Glomerular visceral epithelial cell (primary cell): ENCODE results near the gene LRP2.
"Not testable (repeated sequence)": the region's sequence is repeated elsewhere in the genome, so short reads cannot be mapped to it uniquely, and the experiment has no call there.

Experiments used
- DNase-seq: peaks from one replicate; pipeline ENCODE4 v3.0.0-alpha.2; 2016; ENCODE audit errors: extremely low spot score

Gene LRP2

DNA sequence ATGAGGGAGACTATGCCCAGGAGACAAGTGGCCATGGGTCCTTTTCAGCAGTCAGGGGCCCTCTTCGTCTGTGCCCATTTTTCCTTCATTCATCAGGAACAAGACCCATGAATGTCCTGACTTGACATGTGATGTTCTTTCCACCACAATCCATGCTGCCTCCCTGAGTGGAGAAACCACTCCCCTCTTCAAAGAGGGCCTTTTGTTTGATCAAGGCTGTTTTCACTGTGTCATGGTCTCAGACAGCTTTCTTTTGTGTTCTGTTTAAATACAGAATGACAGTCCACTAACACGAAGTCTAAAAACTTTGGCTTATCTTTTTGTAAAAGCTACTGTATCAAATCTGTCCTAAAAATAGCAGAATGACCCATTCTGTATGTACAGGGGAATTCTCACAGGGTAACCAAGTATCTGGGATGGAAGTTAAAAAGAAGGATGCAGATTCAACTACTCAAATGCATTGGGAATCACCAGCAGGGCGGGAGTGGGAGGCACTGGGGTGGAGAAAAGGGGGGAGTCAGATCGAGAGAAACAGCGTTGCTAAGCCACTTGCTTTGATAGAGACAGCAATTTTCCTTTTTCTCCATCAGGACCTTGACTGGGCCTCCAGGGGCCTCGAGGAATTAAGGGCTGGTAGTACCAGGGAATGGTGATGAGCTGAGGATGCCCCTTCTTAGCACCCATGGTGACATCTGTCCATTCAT lies 13.9 kb downstream of the LRP2 start:
- no peak for DNase-seq

DNA sequence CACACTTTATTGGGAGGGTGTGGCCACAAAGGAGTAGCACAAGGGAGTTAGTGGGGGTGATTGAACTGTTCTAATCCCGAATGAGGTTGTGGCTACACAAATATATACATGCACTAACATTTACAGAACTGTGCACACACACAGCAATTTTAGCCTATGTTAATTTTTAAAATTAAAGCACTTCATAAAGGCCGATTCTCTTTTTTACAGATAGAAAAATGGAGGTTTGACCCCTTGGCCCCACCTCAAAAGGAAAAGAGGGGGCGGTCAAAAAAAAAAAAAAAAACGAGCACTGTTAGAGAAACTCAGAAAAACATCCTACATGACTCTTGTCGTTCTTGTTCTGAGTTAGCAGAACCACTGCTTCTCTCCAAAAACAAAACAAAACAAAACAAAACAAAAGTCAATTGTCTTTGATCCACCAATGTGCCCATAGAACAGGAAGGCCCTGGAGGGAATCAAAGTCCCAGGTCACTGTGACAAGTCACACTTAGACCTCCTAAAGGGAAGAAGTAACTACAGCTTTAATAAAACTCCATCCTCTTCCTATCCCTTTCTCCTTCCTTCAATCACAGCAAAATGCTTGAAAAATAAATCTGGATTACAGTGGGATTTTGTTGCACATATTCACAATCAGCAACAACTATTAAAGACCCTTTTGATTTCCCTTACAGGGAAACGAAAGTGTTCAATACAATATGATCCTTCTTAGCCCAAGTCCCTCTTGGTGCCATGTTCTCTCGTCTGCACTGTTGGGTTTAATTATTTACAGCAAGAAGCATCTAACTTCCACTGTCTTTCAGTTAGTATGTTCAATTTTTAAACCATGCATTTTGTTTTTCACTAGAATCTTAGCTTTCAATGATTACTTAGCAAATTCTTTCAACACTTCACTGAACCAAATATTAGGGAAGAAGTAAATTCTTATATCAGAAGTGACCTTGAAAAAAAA lies 16.6 kb downstream of the LRP2 start:
- DNase-seq, result no peak

DNA sequence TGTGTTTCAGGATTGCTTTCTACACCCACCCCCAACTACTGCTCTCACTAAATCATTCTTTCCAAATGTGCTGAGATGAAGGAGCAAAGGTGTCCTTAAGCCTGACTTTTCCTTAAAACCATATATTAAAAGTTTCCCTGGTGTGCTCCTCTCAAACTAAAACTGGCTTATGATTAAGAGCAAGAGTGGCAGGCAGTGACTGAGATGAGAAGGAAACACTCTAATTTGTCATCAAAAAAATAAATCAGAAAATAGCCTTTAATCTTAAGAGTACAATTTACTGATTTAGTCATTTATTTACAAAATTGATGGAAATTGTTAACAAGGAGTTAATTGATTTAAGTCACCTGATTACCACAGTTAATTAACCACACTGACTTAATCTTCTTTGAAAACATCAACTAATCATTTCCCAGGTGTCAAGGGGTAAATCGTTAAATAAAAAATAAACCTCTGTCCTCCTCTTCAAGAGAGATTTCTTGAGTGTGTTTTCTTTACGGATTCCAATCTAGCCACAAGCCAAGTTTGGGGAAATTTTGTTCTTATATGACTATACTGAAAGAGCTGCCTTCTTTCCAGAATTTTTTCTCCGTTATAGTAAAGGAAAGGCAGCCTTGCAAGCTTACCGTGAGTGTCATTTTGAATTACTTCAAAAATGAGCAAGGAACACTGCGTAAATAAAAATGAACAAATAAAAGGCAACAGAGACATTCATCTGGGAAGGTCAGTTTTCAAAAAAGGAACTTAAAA lies 17.4 kb downstream of the LRP2 start:
- no peak for DNase-seq

GRCh38 chr2:169343202-169343601 lies 19.1 kb downstream of the LRP2 start:
- DNase-seq, result no peak

DNA sequence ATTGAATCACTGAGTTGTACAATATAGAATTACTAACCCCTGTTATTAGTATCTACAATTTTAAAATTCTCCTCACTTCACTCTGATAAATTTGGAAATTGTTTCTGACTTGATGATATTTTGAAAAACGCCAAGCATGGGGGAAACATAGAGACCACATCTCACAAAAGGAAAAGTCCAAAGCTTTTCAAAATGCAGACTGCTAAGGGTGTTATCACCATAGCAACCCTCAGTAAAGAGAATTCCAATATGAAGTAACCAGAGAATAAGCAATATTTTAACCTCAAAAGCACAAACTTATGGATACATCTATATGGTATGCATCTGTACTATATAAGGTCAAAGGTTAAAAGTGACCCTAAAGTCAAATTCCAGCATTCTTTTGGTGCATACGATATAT lies 22.7 kb downstream of the LRP2 start:
- no peak for DNase-seq

- no peak for DNase-seq
Observed at GRCh38 chr2:169336695-169337094, 25.6 kb downstream of the LRP2 start.

GRCh38 chr2:169330555-169331198 lies 31.7 kb downstream of the LRP2 start:
- no peak for DNase-seq

- no peak for DNase-seq
Observed at GRCh38 chr2:169329688-169330554, 32.4 kb downstream of the LRP2 start.

DNA sequence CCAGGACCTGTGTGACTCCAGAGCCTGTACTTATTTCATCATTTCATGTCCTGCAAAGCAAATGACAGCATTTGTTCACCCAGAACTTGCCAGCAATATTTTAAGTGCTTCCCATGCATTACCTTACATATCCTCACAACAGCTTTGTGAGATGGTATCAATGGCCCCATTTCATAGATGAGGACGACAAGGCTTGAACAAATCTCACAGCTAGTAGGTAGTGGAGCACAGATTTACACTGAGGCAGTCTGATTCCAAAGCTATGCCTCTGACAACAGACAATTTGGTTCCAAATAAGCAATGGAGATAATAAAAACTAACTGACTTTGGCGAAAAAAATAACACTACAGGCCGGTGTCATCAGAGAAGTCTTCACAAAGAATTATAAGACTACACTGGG lies 33.5 kb downstream of the LRP2 start:
- no peak for DNase-seq

GRCh38 chr2:169327837-169328236 lies 34.5 kb downstream of the LRP2 start:
- DNase-seq, result not testable (repeated sequence)

GRCh38 chr2:169325886-169326285 lies 36.4 kb downstream of the LRP2 start:
- not testable (repeated sequence) for DNase-seq

DNA sequence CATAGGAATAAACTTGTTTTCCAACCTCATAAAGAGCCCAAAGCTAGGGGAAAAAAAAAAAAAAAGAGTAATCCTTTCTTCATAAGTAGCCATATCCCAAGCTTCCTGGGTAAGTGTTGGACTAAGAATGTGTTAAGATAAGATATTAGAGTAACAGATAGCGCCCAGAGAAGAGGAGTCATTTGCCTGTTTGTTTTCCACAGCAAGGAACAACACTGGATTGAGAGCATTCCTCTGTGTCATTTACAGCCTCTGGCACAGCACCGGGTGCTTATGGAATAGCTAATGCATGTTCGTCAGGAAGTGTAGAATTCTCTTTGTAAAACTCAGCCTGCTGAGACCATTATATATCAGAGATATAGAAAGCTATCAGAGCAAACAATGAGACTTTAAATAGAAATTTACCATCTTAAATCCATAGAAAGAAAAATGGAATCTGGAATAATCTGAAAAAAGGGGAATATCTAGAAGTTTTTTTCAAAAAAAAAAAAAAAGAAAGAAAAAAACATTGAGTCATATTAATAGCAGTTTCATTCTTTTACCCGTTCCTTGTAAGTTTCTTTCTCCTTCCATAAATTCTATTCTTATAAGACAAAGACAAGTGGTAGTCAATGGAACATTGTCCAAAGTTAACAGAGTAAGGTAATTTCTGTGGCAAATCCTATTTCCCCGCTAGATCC lies 37.6 kb downstream of the LRP2 start:
- DNase-seq, result no peak

- DNase-seq, result no peak
Observed at GRCh38 chr2:169323841-169324240, 38.5 kb downstream of the LRP2 start.

DNA sequence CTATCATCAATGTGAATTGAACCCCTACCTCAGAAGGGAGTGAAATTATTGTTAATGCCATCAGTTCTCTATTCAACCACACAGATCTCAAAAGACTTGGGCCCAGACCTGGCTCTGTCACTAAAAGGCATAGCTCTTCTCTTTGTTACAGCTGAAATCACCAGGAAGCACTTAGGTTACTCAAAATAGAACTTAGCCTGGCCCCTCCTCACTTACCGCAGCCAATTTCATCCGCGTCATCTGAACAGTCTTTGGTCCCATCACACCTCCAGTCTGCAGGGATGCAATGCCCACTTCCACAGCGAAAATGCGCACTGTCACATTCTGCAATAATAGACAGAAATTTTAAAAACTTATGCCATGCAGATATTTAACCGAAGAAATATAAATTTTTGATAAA lies 41.8 kb downstream of the LRP2 start:
- no peak for DNase-seq

DNA sequence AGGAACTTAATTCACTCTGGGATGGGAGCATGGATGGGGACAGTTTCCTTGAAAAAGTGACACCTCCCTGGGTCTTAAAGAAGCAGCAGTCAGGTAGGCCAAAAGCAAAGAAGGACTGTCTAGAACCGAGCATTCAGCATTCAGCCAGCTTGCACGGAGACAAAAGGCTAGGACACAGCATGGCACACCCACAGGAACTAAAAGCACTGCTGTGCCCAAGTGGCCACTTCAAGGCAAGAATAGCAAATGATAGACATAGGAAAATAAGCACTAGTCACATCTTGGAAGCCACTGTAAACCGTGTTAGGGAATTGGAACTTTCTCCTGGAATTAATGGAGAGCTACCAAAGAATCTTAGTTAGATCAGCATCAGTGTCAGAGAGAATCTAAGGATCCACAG lies 47.0 kb downstream of the LRP2 start:
- DNase-seq, result no peak

- DNase-seq, result not testable (repeated sequence)
Observed at GRCh38 chr2:169308349-169308748, 54.0 kb downstream of the LRP2 start.

GRCh38 chr2:169304689-169305088 lies 57.6 kb downstream of the LRP2 start:
- DNase-seq, result not testable (repeated sequence)

DNA sequence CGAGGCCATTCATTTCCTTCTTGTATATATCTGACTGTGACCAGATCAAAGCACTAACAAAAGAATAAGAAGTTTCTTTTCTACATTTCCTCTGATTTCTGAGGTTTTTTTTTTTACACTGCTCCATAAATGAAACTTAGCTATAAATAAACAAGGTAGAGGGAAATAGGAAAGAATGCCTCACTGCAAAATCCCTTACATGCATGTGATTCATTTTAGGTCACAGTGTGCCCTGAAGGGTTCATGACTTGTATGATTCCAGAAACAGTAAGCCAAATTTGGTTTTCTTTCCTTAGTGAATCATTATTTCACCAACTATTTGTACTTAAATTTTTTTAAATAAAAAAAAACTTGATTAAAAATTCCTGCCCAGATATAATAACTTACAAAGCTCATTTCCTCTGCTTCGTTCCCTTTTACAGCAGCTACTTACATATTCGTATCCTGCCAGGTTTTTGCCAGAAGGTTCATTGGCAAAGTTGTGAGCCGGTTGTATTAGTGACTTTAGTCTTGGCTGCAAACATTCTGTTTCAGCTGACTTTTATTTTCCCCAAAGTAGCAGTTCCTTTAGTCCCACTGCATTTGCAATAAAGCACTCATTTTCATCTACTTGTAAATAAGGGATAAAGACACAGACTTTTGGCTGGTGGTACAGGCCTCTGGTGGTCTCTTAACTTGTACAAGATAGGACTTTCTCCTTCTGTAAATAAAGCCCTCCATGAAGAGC lies 58.6 kb downstream of the LRP2 start:
- no peak for DNase-seq

DNA sequence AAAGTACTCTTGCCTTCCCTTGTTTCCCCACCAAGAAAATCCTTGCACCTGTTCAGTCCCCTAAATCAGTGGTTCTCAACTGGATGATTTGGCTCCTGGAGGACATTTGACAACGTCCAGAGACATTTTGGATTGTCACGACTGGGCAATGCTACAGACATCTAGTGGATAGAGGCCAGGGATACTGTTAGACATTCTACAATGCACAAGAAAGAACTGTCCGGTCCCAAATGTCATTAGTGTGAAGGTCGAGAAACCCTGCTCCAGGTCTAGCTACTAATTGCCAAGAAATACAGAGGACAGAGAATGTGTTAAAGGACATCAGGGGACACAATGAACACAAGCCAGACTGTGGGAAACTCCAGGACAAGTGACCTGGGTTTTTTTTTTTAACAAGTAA lies 60.0 kb downstream of the LRP2 start:
- no peak for DNase-seq
